Upper lobe of left lung (tissue), 4 donors: Measurements from ENCODE around the gene ATP6V1C2.
A peak's percentile ranks its signal among the peaks of the same experiment; 100 is the strongest.

Source experiments
- POLR2A ChIP-seq, 4 donors: fragments of 450-650 bp; IDR thresholded peaks; one replicate each; pipeline ENCODE4 v1.5.1; 2016 to 2017; ENCODE audit warnings: antibody characterized with exemption in 4 of 4, mild to moderate bottlenecking in 2 of 4
- TF ChIP-seq, protein P1 (sequence below), 6 experiments: fragments of 450-650 bp in 4 of 6; fragments of 200-600 bp in 2 of 6; sonication (generic) in 2 of 6; IDR thresholded peaks; one replicate each; pipeline ENCODE4 v1.5.1; 2016 to 2019; ENCODE audit warnings: antibody characterized with exemption in 6 of 6

DNA sequence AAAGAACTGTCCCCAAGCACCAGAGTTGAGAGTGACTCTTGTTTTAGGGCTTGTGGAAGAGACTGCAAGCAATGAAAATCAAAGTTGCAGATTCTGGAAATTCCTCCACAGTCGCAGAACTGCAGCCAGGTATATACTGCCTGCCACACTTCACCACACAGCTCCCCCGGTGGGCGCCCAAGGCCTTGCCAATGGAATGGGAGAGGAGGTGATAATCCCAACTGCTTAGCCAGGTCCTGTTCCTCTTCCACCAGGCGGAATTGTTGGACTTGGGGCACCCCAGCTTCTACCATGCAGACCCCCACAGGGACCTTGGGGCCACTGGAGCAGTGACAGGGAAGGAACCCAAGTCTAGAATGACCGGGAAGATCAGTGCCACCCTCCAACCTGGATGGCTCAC, 96.0 kb downstream of the ATP6V1C2 start:
- TF ChIP-seq, protein P1, sequence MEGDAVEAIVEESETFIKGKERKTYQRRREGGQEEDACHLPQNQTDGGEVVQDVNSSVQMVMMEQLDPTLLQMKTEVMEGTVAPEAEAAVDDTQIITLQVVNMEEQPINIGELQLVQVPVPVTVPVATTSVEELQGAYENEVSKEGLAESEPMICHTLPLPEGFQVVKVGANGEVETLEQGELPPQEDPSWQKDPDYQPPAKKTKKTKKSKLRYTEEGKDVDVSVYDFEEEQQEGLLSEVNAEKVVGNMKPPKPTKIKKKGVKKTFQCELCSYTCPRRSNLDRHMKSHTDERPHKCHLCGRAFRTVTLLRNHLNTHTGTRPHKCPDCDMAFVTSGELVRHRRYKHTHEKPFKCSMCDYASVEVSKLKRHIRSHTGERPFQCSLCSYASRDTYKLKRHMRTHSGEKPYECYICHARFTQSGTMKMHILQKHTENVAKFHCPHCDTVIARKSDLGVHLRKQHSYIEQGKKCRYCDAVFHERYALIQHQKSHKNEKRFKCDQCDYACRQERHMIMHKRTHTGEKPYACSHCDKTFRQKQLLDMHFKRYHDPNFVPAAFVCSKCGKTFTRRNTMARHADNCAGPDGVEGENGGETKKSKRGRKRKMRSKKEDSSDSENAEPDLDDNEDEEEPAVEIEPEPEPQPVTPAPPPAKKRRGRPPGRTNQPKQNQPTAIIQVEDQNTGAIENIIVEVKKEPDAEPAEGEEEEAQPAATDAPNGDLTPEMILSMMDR (IDR thresholded peaks at IDR 0.05) = peak in 1 of 6 experiments; percentile 9
- no peak for TF ChIP-seq POLR2A (IDR thresholded peaks at IDR 0.05)
